GM11168 (cell line): ENCODE data around the gene CARD14.

Experiments used
- in situ Hi-C: fragments of 300-500 bp; cut with MboI; formaldehyde crosslinking; loops from one replicate; pipeline ENCODE4 v1.12.0; 2022; ENCODE audit warnings: low sequenced_read_pairs; ENCODE audit not compliant: unreplicated experiment

Gene CARD14

GRCh38 chr17:80246266-80246681, 76.4 kb downstream of the CARD14 start:
- in situ Hi-C loops = no loop called here

- in situ Hi-C loops = no loop called here
These were observed 76.9 kb downstream of the CARD14 start for GRCh38 chr17:80246726-80247125.

- in situ Hi-C loops = no loop called here
These were observed 77.7 kb downstream of the CARD14 start for GRCh38 chr17:80247561-80247960.

GRCh38 chr17:80248001-80248893, 78.4 kb downstream of the CARD14 start:
- in situ Hi-C loops = no loop called here

- in situ Hi-C loops = no loop called here
These were observed 79.3 kb downstream of the CARD14 start for GRCh38 chr17:80248894-80249710.

- in situ Hi-C loops = loop anchor here (10.0 kb wide), 1 partner anchor 57 kb away; no protein-coding TSS in a partner anchor
These were observed 82.1 kb downstream of the CARD14 start for GRCh38 chr17:80251966-80252365.

- in situ Hi-C loops = loop anchor here (10.0 kb wide), 1 partner anchor 58 kb away; no protein-coding TSS in a partner anchor
These were observed 83.0 kb downstream of the CARD14 start for GRCh38 chr17:80252871-80253270.

GRCh38 chr17:80253631-80254395, 84.0 kb downstream of the CARD14 start:
- in situ Hi-C loops = loop anchor here (10.0 kb wide), 1 partner anchor 59 kb away; no protein-coding TSS in a partner anchor

DNA sequence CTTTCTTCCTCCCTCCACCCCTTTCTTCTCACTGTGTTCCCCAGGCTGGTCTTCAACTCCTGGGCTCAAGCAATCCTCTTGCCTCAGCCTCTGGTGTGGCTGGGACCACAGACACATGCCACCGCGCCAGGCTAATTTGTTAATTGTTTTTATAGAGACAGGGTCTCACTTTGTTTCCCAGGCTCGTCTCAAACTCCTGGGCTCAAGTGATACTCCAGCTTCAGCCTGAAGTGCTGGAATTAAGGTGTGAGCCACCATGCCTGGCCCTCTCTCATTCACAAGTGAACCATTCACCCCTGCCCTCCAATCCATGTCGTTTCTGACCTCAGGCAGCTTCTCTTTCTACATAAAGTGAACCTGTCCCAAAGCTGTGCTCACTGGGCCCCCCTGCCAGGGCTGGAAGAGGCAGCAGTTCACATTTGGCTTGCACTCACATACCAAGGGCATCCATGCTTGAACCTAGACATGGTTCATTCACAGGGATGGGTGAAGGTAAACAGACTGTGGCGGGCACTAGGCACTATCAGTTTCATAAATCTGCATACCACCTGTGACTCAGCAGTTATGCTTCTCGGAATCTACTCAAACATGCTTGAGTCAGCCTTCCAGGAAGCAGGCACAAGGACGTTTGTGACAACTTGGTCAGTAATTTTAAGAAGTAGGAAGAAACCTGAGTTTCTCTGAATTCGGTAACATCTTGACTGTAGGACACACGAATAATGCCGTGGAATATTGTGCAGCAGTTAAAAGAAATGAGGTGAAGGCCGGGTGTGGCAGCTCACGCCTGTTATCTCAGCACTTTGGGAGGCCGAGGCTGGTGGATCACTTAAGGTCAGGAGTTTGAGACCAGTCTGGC, 84.8 kb downstream of the CARD14 start:
- in situ Hi-C loops = loop anchor here (5.0 to 10.0 kb wide), 2 partner anchors 60 to 102 kb away; no protein-coding TSS in a partner anchor

- in situ Hi-C loops = loop anchor here (5.0 to 10.0 kb wide), 2 partner anchors 61 to 104 kb away; no protein-coding TSS in a partner anchor
These were observed 86.2 kb downstream of the CARD14 start for GRCh38 chr17:80256034-80256350.

DNA sequence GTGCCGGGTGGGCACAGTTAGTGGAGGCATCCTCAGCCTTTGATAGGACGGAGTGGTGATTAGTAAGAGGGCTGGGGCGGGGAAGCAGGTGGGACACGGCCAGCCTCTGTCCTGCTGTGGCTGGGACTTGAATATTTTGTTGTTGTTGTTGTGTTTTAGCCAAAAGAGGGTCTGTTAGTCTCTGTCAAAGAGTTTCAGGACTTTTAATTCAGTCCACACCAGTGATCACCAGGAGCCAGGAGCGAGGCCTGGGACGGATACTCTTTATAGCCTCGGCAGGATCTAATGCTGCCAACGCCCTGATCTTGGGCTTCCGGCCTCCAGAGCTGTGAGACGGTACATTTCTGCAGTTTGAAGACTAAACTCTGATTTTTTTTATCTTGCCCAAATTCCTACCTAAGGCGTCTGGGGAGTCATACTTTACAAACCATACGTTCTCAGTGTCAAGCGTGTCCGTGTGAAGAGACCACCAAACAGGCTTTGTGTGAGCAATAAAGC, 87.9 kb downstream of the CARD14 start:
- in situ Hi-C loops = loop anchor here (5.0 to 10.0 kb wide), 2 partner anchors 63 to 105 kb away; no protein-coding TSS in a partner anchor

- in situ Hi-C loops = loop anchor here (5.0 to 10.0 kb wide), 2 partner anchors 63 to 106 kb away; no protein-coding TSS in a partner anchor
These were observed 88.5 kb downstream of the CARD14 start for GRCh38 chr17:80258296-80258695.
